GM19035 (cell line): ENCODE measurements around the gene TNNT2.

ENCODE experiments used
- ATAC-seq: cut with Tn5 transposase; IDR thresholded peaks from one replicate; pipeline ENCODE4 v1.9.1; 2021; ENCODE audit not compliant: unreplicated experiment

TNNT2 gene

GRCh38 chr1:201335901-201336300, 41.6 kb downstream of the TNNT2 start:
- no peak for ATAC-seq

GRCh38 chr1:201335174-201335870, 42.2 kb downstream of the TNNT2 start:
- ATAC-seq: no peak

GRCh38 chr1:201334325-201335173, 42.9 kb downstream of the TNNT2 start:
- no peak for ATAC-seq

GRCh38 chr1:201332616-201333335, 44.7 kb downstream of the TNNT2 start:
- ATAC-seq: no peak

GRCh38 chr1:201332021-201332420, 45.5 kb downstream of the TNNT2 start:
- ATAC-seq: no peak

- ATAC-seq: no peak
Measured at GRCh38 chr1:201331166-201331565, 46.3 kb downstream of the TNNT2 start.

- ATAC-seq: no peak
Measured at GRCh38 chr1:201330541-201330940, 46.9 kb downstream of the TNNT2 start.

GRCh38 chr1:201329801-201330200, 47.7 kb downstream of the TNNT2 start:
- ATAC-seq: no peak

- ATAC-seq: no peak
Measured at GRCh38 chr1:201329286-201329685, 48.2 kb downstream of the TNNT2 start.

- ATAC-seq: no peak
Measured at GRCh38 chr1:201328576-201328975, 48.9 kb downstream of the TNNT2 start.

- ATAC-seq: no peak
Measured at GRCh38 chr1:201327687-201328240, 49.7 kb downstream of the TNNT2 start.

GRCh38 chr1:201326710-201327109, 50.8 kb downstream of the TNNT2 start:
- ATAC-seq: no peak

- ATAC-seq: no peak
Measured at GRCh38 chr1:201325678-201326060, 51.8 kb downstream of the TNNT2 start.

- no peak for ATAC-seq
Measured at GRCh38 chr1:201324821-201325677, 52.4 kb downstream of the TNNT2 start.

- ATAC-seq: no peak
Measured at GRCh38 chr1:201324306-201324705, 53.2 kb downstream of the TNNT2 start.

GRCh38 chr1:201322653-201323510, 54.6 kb downstream of the TNNT2 start:
- ATAC-seq: no peak

- no peak for ATAC-seq
Measured at GRCh38 chr1:201321826-201322390, 55.6 kb downstream of the TNNT2 start.

- no peak for ATAC-seq
Measured at GRCh38 chr1:201320168-201320788, 57.2 kb downstream of the TNNT2 start.

- ATAC-seq: no peak
Measured at GRCh38 chr1:201319631-201320030, 57.8 kb downstream of the TNNT2 start.
